Natural killer cell treated with Interleukin-12 subunit alpha and Interleukin-12 subunit beta and Interleukin-15 and Interleukin-18, amount 100 ng/mL, for 72 hours (primary cell): ENCODE measurements around the gene RSL1D1. TPM values are rescaled to one million over a fixed set of nuclear protein-coding genes. Genes with fewer than 3 reads are reported as not detected.

Source experiments
- ATAC-seq, 2 donors: fragments of 150-1000 bp; cut with Tn5 transposase in 1 of 2; sonication (Bioruptor Pico), chemical (Tn5 transposase) in 1 of 2; 2 replicates each; pipeline ENCODE4 v1.10.0; 2021
- DNase-seq: peaks from one replicate; pipeline ENCODE4 v3.0.0; 2022; ENCODE audit warnings: low spot score
- H3K27ac Mint-ChIP-seq, 2 donors: 1 replicate in 1 of 2; 2 replicates in 1 of 2; pipeline ENCODE4 v1.8.0; 2022; ENCODE audit warnings: mixed read lengths in 2 of 2, mild to moderate bottlenecking in 1 of 2, moderate library complexity in 1 of 2
- H3K27me3 Mint-ChIP-seq, 2 donors: 1 replicate in 1 of 2; 2 replicates in 1 of 2; pipeline ENCODE4 v1.8.0; 2022; ENCODE audit warnings: mixed read lengths in 2 of 2
- H3K36me3 Mint-ChIP-seq: one replicate; pipeline ENCODE4 v1.8.0; 2022; ENCODE audit warnings: mixed read lengths
- H3K4me1 Mint-ChIP-seq, 2 donors: 1 replicate in 1 of 2; 2 replicates in 1 of 2; pipeline ENCODE4 v1.8.0; 2022; ENCODE audit warnings: low read depth in 2 of 2, mixed read lengths in 2 of 2, mild to moderate bottlenecking in 1 of 2
- H3K4me3 Mint-ChIP-seq: one replicate; pipeline ENCODE4 v1.8.0; 2022; ENCODE audit warnings: mixed read lengths
- H3K9me3 Mint-ChIP-seq: 2 replicates; pipeline ENCODE4 v1.8.0; 2022; ENCODE audit warnings: mixed read lengths
- total RNA-seq, 2 donors: library from RNA; stranded (reverse); gene quantifications; one replicate each; pipeline ENCODE4 v1.2.3, GENCODE V29; 2022

Gene RSL1D1
- total RNA-seq, 2 donors from 2014 or later: 175 to 205 TPM

DNA sequence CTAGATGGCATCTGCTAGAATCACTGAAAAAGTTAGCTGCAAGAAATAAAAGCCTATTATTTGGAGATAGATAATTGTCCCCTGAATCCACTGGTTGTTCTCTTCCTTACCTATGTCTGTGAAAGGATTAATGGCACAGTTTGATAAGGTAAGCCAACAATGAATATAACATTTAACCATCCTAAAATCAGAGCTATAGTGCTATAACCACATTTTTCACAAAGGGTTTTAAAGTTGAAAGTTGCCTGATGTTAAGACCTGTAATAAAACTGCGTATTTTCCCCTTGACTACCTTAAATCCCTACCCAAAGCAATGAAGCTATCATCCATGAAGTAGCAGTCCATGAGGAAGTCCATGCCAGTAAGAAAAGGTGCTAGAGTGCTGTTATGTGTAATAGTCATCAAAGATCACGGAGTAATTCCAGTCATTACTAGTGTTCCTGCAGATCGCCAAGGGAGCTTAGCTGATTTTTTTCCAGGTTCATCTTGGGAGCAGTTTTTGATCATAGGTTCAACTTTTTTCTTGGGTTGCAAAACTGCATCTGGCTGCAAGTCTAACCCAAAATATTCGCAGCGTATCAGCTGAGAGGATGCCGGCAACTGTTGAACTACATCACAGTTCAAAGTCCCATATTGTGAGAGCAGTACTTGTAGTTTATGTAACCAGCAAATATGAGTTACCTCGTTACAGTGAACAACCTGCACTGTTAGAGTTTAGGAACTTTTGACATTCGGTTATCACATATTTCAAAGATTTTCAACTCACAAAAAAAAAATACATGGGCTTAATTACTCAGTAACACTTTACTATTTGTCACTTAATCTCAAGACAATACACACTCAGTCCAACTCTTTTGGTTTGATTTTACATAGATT is 18.2 kb upstream of the RSL1D1 start:
- DNase-seq (no peak), ATAC-seq (no peak)
- Mint-ChIP-seq H3K4me3 (no peak overlapping the region), H3K9me3 (no peaks in the 10 kb centered on the region), H3K27me3 (no peaks in the 10 kb centered on the region), H3K27ac (no peak overlapping the region), H3K36me3 (peaks cover 6% of the 10 kb centered on the region), H3K4me1 (peaks cover 0 to 7% of the 10 kb centered on the region in 2 donors)

DNA sequence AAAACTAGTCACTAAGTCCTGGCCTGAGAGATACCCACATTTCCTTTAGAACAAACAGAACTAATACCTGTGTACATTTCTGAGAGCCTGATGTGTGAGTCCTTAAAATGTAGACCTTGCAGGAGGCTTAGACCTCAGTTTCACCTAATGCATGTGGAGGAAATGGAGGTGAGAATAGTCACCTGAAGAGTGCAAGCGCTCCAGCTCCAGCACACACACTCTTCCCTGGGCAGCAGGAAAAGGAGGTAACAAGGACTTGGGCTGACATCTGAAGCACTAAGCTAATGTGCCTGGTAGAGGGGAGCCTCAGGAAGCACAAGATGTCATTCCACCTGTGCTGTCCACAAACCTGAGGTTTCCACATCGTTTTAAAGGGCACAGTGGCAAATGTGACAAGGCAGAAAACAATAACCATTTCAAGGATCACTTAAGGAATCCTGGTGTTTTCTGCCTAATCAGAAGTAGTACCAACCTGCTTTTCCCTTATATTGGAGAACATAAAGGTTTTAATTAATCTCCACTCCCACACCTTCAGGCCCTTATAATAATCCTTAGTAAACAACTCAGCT is 17.2 kb upstream of the RSL1D1 start:
- no peak for DNase-seq

DNA sequence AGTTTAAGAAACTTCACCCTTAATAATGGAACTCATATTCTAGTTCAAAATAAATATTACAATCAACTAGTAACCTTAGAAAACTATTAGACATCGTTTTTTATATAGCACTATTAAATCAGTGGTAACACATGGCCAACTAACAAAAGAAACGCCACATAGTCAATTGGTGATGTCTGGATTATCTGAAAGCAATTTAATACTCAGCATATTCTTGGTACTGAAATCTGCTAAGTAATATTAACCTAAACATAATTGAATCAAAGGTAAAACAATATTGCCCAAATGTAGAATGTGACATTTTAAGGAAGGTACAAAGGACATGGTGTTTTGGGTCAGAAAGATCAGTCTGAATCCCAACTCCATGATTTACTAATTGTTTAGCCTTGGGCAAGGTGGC is 11.1 kb upstream of the RSL1D1 start:
- no peaks in the 10 kb centered on the region for H3K9me3 Mint-ChIP-seq
- no peak overlapping the region for H3K27ac Mint-ChIP-seq
- H3K27me3 Mint-ChIP-seq: no peaks in the 10 kb centered on the region
- H3K36me3 Mint-ChIP-seq: no peaks in the 10 kb centered on the region
- DNase-seq (no peak), ATAC-seq (no peak)
- peaks cover 10 to 15% of the 10 kb centered on the region in 2 donors for H3K4me1 Mint-ChIP-seq
- no peak overlapping the region for H3K4me3 Mint-ChIP-seq

More for the DNA sequence above, 17.2 kb upstream of the RSL1D1 start:
- no peaks in the 10 kb centered on the region for H3K27me3 Mint-ChIP-seq
- no peak for ATAC-seq
- H3K36me3 Mint-ChIP-seq: peaks cover 6% of the 10 kb centered on the region
- H3K4me1 Mint-ChIP-seq: peaks cover 0 to 12% of the 10 kb centered on the region in 2 donors
- no peak overlapping the region for H3K4me3 Mint-ChIP-seq
- no peak overlapping the region for H3K27ac Mint-ChIP-seq
- H3K9me3 Mint-ChIP-seq: no peaks in the 10 kb centered on the region

GRCh38 chr16:11857161-11857560 is 5.8 kb upstream of the RSL1D1 start:
- ATAC-seq (no peak), DNase-seq (no peak)
- peaks cover 27 to 35% of the 10 kb centered on the region in 2 donors for H3K4me1 Mint-ChIP-seq
- H3K9me3 Mint-ChIP-seq: no peaks in the 10 kb centered on the region
- peaks cover 4% of the 10 kb centered on the region for H3K36me3 Mint-ChIP-seq
- peak overlapping the region in 1 of 2 donors; percentile 21 for H3K27ac Mint-ChIP-seq
- H3K27me3 Mint-ChIP-seq: no peaks in the 10 kb centered on the region
- H3K4me3 Mint-ChIP-seq: no peak overlapping the region

DNA sequence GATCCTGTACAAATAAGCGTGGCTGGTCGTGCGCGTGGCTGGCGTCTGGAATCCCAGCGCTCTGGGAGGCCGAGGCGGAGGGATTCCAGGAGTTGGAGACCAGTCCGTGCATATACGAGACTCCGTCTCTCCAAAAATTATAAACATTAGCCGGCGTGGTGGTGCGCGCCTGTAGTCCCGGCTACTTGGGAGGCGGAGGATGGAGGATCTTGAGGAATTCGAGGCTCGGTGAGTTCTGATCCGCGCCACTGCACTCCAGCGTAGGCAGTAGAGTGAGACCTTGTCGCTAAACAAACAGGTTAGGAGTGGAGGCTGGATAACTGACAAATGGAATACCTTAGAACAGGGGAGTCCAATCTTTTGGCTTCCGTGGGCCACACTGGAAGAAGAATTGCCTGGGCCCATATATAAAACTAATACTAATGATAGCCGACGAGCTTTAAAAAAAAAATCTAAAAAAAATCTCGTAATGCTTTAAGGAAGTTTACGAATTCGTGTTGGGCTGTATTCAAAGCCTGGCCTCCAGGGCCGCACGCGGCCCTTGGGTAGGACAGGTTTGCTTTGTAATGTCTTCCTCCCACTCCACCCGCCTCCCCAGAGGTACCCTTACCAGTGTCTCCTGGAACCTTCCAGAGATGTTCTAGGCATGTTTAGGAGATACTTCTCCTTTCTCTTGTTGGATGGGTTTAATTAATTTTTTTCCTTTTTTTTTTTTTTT is 909 bp upstream of the RSL1D1 start:
- ATAC-seq (no peak), DNase-seq (no peak)
- H3K36me3 Mint-ChIP-seq: peaks cover 14% of the 10 kb centered on the region
- peak overlapping the region; percentile 99 for H3K4me3 Mint-ChIP-seq
- H3K27ac Mint-ChIP-seq: peak overlapping the region; percentile 93 to 97
- H3K27me3 Mint-ChIP-seq: no peaks in the 10 kb centered on the region
- no peaks in the 10 kb centered on the region for H3K9me3 Mint-ChIP-seq
- H3K4me1 Mint-ChIP-seq: peaks cover 30 to 39% of the 10 kb centered on the region in 2 donors

GRCh38 chr16:11848842-11849241 is 2.5 kb downstream of the RSL1D1 start:
- Mint-ChIP-seq H3K27me3 (no peaks in the 10 kb centered on the region), H3K9me3 (no peaks in the 10 kb centered on the region), H3K4me1 (peaks cover 21 to 25% of the 10 kb centered on the region in 2 donors), H3K27ac (peak overlapping the region in 1 of 2 donors; percentile 51), H3K36me3 (peaks cover 29% of the 10 kb centered on the region), H3K4me3 (peak overlapping the region; percentile 59)
- ATAC-seq: no peak
- DNase-seq: no peak

DNA sequence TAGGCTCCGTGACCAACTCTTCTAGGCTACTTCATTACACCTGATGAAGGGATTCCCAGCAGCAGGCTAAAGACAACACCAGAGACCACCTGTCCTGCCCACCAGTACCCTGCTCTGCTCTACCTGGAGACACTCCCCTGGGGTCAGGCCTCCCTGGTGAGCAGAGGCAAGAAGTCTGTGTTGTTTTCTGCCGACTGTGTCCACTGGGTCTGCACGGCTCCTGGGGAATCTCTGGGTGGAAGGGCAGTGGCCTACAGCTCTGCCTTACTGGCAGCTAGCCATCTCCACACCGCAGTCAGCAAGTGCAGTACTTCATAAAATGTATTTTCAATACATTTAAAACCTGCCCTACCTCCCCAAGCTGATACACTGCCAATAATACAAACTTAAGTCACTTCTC is 6.8 kb downstream of the RSL1D1 start:
- peaks cover 4 to 11% of the 10 kb centered on the region in 2 donors for H3K4me1 Mint-ChIP-seq
- no peaks in the 10 kb centered on the region for H3K27me3 Mint-ChIP-seq
- H3K36me3 Mint-ChIP-seq: peaks cover 31% of the 10 kb centered on the region
- no peak overlapping the region for H3K27ac Mint-ChIP-seq
- no peak overlapping the region for H3K4me3 Mint-ChIP-seq
- no peak for ATAC-seq
- no peaks in the 10 kb centered on the region for H3K9me3 Mint-ChIP-seq
- no peak for DNase-seq

GRCh38 chr16:11843861-11844260 is 7.5 kb downstream of the RSL1D1 start:
- no peak for DNase-seq
- Mint-ChIP-seq H3K4me1 (peaks cover 4 to 11% of the 10 kb centered on the region in 2 donors), H3K36me3 (peaks cover 32% of the 10 kb centered on the region), H3K4me3 (no peak overlapping the region), H3K27me3 (no peaks in the 10 kb centered on the region), H3K27ac (no peak overlapping the region), H3K9me3 (no peaks in the 10 kb centered on the region)
- no peak for ATAC-seq

DNA sequence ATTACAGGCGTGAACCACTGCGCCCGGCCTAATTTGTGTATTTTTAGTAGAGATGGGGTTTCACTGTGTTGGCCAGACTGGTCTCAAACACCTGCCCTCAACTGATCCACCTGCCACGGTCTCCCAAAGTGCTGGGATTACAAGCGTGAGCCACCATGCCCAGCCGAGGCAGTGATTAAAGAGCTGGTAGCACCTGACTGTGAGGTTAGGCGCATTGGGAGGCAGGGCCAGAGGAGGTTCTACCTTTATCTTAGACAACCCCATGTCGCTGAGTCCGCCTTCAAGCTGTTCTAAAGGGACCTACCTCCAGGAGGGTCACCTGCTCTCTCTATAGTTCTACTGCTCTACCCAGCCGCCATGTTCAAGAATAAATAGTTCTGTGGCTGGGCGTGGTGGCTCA is 8.1 kb downstream of the RSL1D1 start:
- H3K27me3 Mint-ChIP-seq: no peaks in the 10 kb centered on the region
- H3K36me3 Mint-ChIP-seq: peaks cover 32% of the 10 kb centered on the region
- no peak overlapping the region for H3K27ac Mint-ChIP-seq
- no peaks in the 10 kb centered on the region for H3K9me3 Mint-ChIP-seq
- peaks cover 4 to 11% of the 10 kb centered on the region in 2 donors for H3K4me1 Mint-ChIP-seq
- ATAC-seq (no peak), DNase-seq (no peak)
- H3K4me3 Mint-ChIP-seq: no peak overlapping the region

- Mint-ChIP-seq H3K4me1 (peaks cover 0 to 5% of the 10 kb centered on the region in 2 donors), H3K36me3 (peaks cover 25% of the 10 kb centered on the region), H3K27ac (no peak overlapping the region), H3K4me3 (no peak overlapping the region), H3K9me3 (no peaks in the 10 kb centered on the region), H3K27me3 (no peaks in the 10 kb centered on the region)
- DNase-seq (no peak), ATAC-seq (no peak)
These were observed 10.3 kb downstream of the RSL1D1 start for GRCh38 chr16:11841026-11841425.

DNA sequence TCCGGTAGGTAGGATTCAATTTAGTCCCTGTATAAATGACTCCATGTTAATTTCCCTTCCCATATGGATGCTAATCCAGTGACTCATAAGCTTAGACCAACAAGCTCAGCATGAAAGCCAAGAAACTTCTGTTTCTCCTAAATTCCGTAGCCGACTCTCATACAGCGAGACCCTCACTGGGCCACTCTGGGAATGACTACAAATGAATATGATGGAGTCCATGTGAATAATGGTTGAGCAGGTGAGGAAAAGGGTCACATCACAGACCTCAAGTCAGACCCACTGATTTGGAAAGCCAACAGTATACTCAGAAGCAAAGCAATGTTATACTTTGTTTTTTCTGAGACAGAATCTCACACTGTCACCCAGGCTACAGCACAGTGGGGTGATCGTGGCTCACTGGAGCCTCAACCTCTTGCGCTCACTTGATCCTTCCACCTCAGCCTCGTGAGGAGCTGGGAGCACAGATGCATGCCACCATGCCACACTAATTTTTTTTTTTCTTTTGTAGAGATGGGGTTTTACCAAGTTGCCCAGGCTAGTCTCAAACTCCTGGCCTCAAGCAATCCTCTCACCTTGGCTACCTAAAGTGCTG is 14.6 kb downstream of the RSL1D1 start:
- Mint-ChIP-seq H3K4me3 (no peak overlapping the region), H3K27me3 (no peaks in the 10 kb centered on the region), H3K4me1 (peaks cover 0 to 4% of the 10 kb centered on the region in 2 donors), H3K9me3 (no peaks in the 10 kb centered on the region), H3K36me3 (peaks cover 17% of the 10 kb centered on the region), H3K27ac (no peak overlapping the region)
- no peak for DNase-seq
- no peak for ATAC-seq

DNA sequence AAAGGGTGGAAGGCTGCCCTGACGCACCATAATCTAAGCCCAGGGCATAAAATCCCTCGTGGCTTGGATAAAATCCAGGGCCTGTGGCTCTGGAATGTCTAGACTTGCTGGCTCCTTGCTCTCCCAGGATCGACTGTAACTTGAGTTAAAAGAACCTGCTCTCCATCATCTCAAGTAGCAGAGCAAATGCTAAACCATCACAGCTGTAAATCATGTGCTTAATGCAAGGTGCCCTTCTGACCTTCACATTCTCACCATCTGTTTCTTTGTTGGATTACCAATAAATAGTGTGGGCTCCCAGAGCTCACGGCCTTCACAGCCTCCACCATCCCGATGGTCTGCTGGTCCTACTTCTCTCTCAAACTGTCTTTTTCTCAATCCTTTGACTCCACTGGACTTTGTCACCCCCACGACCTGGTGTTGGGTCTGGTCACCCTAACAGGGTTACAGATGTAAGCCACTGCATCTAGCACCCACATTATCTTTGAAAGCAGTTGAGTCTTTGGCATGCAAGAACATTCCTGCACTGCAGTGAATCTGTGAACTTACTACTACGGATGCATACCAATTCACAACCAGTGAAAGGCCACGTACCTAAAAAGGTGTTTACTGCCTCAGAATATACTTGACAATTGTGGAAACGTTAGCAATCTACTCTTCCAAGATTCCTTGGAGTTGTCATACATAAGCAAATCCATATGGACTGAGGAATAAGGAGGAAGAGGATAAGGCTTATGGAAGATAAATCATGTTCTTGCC is 15.3 kb downstream of the RSL1D1 start:
- H3K27me3 Mint-ChIP-seq: no peaks in the 10 kb centered on the region
- no peak for DNase-seq
- no peaks in the 10 kb centered on the region for H3K9me3 Mint-ChIP-seq
- H3K4me3 Mint-ChIP-seq: no peak overlapping the region
- peaks cover 17% of the 10 kb centered on the region for H3K36me3 Mint-ChIP-seq
- ATAC-seq: no peak
- H3K27ac Mint-ChIP-seq: no peak overlapping the region
- H3K4me1 Mint-ChIP-seq: peaks cover 0 to 4% of the 10 kb centered on the region in 2 donors

GRCh38 chr16:11835309-11835708 is 16.0 kb downstream of the RSL1D1 start:
- Mint-ChIP-seq H3K27ac (no peak overlapping the region), H3K9me3 (no peaks in the 10 kb centered on the region), H3K36me3 (peaks cover 15% of the 10 kb centered on the region), H3K27me3 (no peaks in the 10 kb centered on the region), H3K4me3 (no peak overlapping the region), H3K4me1 (peaks cover 0 to 4% of the 10 kb centered on the region in 2 donors)
- no peak for DNase-seq
- ATAC-seq: peak in 1 of 2 donors; percentile 38
